WTC11 (cell line): ENCODE results near the gene ZFP82. TPM values are rescaled to one million over a fixed set of nuclear protein-coding genes. Genes with fewer than 3 reads are reported as not detected.

Experiments used
- ATF1 ChIP-seq: sonication (generic); formaldehyde crosslinking; IDR thresholded peaks from 2 replicates; pipeline ENCODE4 v1.8.1; 2023; ENCODE audit warnings: mild to moderate bottlenecking, moderate library complexity, missing genetic modification reagents
- ATF6 ChIP-seq: sonication (generic); formaldehyde crosslinking; IDR thresholded peaks from 2 replicates; pipeline ENCODE4 v1.8.1; 2023; ENCODE audit warnings: mild to moderate bottlenecking, missing genetic modification reagents
- ELF4 ChIP-seq: sonication (generic); formaldehyde crosslinking; IDR thresholded peaks from 2 replicates; pipeline ENCODE4 v1.8.1; 2022; ENCODE audit warnings: low read depth, mild to moderate bottlenecking, moderate library complexity, missing genetic modification reagents
- EMX1 ChIP-seq: fragments of 250-450 bp; sonication (Bioruptor Pico); IDR thresholded peaks from 2 replicates; pipeline ENCODE4 v1.8.0; 2021; ENCODE audit warnings: mild to moderate bottlenecking
- ERG ChIP-seq: fragments of 250-450 bp; sonication (Bioruptor Pico); IDR thresholded peaks from 2 replicates; pipeline ENCODE4 v1.8.0; 2021; ENCODE audit warnings: mild to moderate bottlenecking
- FOXP4 ChIP-seq: sonication (generic); formaldehyde crosslinking; IDR thresholded peaks from 2 replicates; pipeline ENCODE4 v1.8.0; 2022; ENCODE audit warnings: mild to moderate bottlenecking, missing genetic modification reagents
- HMGXB4 ChIP-seq: sonication (generic); formaldehyde crosslinking; IDR thresholded peaks from 2 replicates; pipeline ENCODE4 v1.8.1; 2023; ENCODE audit warnings: mild to moderate bottlenecking, moderate library complexity, missing genetic modification reagents
- IRF1 ChIP-seq: sonication (generic); formaldehyde crosslinking; IDR thresholded peaks from 2 replicates; pipeline ENCODE4 v1.8.0; 2023; ENCODE audit warnings: missing genetic modification reagents
- NFE2L1 ChIP-seq: sonication (generic); formaldehyde crosslinking; IDR thresholded peaks from 2 replicates; pipeline ENCODE4 v1.8.1; 2023; ENCODE audit warnings: missing genetic modification reagents
- NFYB ChIP-seq: sonication (generic); formaldehyde crosslinking; conservative IDR thresholded peaks from 2 replicates; pipeline ENCODE4 v1.8.0; 2022; ENCODE audit warnings: low read depth, missing genetic modification reagents
- PREB ChIP-seq: sonication (generic); formaldehyde crosslinking; IDR thresholded peaks from 2 replicates; pipeline ENCODE4 v1.8.1; 2022; ENCODE audit warnings: mild to moderate bottlenecking, missing genetic modification reagents, moderate library complexity, borderline replicate concordance
- RELA ChIP-seq: sonication (generic); formaldehyde crosslinking; IDR thresholded peaks from 2 replicates; pipeline ENCODE4 v1.8.1; 2022; ENCODE audit warnings: missing genetic modification reagents, mild to moderate bottlenecking, borderline replicate concordance
- SOX15 ChIP-seq: fragments of 250-450 bp; sonication (Bioruptor Pico); IDR thresholded peaks from 2 replicates; pipeline ENCODE4 v1.9.0; 2021; ENCODE audit warnings: mild to moderate bottlenecking
- TEAD4 ChIP-seq: sonication (generic); formaldehyde crosslinking; IDR thresholded peaks from 2 replicates; pipeline ENCODE4 v1.8.0; 2022; ENCODE audit warnings: mild to moderate bottlenecking, missing genetic modification reagents
- USF2 ChIP-seq: sonication (generic); formaldehyde crosslinking; IDR thresholded peaks from 2 replicates; pipeline ENCODE4 v1.8.1; 2023; ENCODE audit warnings: mild to moderate bottlenecking, missing genetic modification reagents, moderate library complexity
- ZBTB21 ChIP-seq: sonication (generic); formaldehyde crosslinking; IDR thresholded peaks from 2 replicates; pipeline ENCODE4 v1.8.1; 2023; ENCODE audit warnings: mild to moderate bottlenecking, missing genetic modification reagents, borderline replicate concordance
- ZNF121 ChIP-seq: sonication (generic); formaldehyde crosslinking; IDR thresholded peaks from 2 replicates; pipeline ENCODE4 v1.8.0; 2023; ENCODE audit warnings: missing genetic modification reagents
- ZNF232 ChIP-seq: sonication (generic); formaldehyde crosslinking; IDR thresholded peaks from 2 replicates; pipeline ENCODE4 v1.8.0; 2022; ENCODE audit warnings: mild to moderate bottlenecking, missing genetic modification reagents
- ZNF416 ChIP-seq: fragments of 250-450 bp; sonication (Bioruptor Pico); IDR thresholded peaks from 2 replicates; pipeline ENCODE4 v1.9.0; 2021; ENCODE audit warnings: mild to moderate bottlenecking, inconsistent platforms
- ZNF423 ChIP-seq: fragments of 250-450 bp; sonication (Bioruptor Pico); IDR thresholded peaks from 2 replicates; pipeline ENCODE4 v2.1.2; 2022; ENCODE audit warnings: mild to moderate bottlenecking, moderate library complexity
- ZNF512 ChIP-seq: sonication (generic); formaldehyde crosslinking; IDR thresholded peaks from 2 replicates; pipeline ENCODE4 v1.8.1; 2022; ENCODE audit warnings: missing genetic modification reagents, borderline replicate concordance
- ZNF532 ChIP-seq: fragments of 250-450 bp; sonication (Bioruptor Pico); IDR thresholded peaks from 2 replicates; pipeline ENCODE4 v1.9.0; 2021; ENCODE audit warnings: mild to moderate bottlenecking, borderline replicate concordance
- total RNA-seq: library from RNA; stranded (reverse); gene quantifications from 3 replicates; pipeline ENCODE4 v1.2.3, GENCODE V29; 2021

The ZFP82 gene
- total RNA-seq, 1 experiment from 2014 or later = 13.1 TPM

GRCh38 chr19:36418287-36419001 lies at the start of gene ZFP82 (continued):
- TF ChIP-seq HMGXB4 (CRISPR knock-in tag) (no peak; the same call in 1 of the 2 replicates), ZNF512 (CRISPR knock-in tag) (no peak), EMX1 (CRISPR knock-in tag) (no peak), ZNF416 (CRISPR knock-in tag) (no peak), ZBTB21 (CRISPR knock-in tag) (peak; percentile 69; the same call in 1 of the 2 replicates), NFYB (CRISPR knock-in tag) (no peak), ZNF121 (CRISPR knock-in tag) (peak; percentile 1; the same call in 1 of the 2 replicates), RELA (CRISPR knock-in tag) (no peak; the same call in 1 of the 2 replicates), ATF1 (CRISPR knock-in tag) (no peak), ZNF532 (no peak), SOX15 (no peak), ELF4 (no peak), PREB (CRISPR knock-in tag) (no peak), ZNF423 (CRISPR knock-in tag) (no peak), TEAD4 (CRISPR knock-in tag) (no peak), NFE2L1 (CRISPR knock-in tag) (peak; percentile 15; the same call in 1 of the 2 replicates), IRF1 (CRISPR knock-in tag) (peak; percentile 69; the same call in 1 of the 2 replicates), ERG (CRISPR knock-in tag) (no peak), USF2 (CRISPR knock-in tag) (peak; percentile 42), ZNF232 (CRISPR knock-in tag) (peak; percentile 69; the same call in 1 of the 2 replicates), FOXP4 (peak; percentile 64; the same call in 1 of the 2 replicates), ATF6 (no peak)
